ENCODE results near the gene MAP2K6.

MAP2K6 gene

GRCh38 chr17:69588316-69588715, 173.8 kb downstream of the MAP2K6 start:
- no peak for DNase-seq

- no peak for DNase-seq
Measured at GRCh38 chr17:69588827-69589239, 174.3 kb downstream of the MAP2K6 start.

DNA sequence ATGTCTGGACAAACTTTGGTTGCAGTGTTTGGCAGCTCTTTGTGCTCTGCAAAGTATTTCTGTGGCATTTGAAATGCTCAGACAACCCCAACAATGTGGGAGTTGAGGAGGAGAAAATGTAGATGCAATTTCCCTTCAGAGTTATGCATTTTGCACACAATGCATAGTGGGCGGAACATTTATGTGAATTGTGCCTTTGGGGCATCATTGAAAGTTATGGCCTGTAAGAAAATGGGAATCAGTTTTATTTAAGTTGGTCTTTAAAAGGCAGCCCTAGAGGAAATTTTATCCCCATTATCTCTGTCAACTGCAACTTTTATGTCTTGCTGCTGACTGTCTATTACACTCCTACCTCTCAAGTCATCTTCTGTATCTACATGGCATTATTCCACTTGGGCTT, 176.2 kb downstream of the MAP2K6 start:
- no peak for DNase-seq

DNA sequence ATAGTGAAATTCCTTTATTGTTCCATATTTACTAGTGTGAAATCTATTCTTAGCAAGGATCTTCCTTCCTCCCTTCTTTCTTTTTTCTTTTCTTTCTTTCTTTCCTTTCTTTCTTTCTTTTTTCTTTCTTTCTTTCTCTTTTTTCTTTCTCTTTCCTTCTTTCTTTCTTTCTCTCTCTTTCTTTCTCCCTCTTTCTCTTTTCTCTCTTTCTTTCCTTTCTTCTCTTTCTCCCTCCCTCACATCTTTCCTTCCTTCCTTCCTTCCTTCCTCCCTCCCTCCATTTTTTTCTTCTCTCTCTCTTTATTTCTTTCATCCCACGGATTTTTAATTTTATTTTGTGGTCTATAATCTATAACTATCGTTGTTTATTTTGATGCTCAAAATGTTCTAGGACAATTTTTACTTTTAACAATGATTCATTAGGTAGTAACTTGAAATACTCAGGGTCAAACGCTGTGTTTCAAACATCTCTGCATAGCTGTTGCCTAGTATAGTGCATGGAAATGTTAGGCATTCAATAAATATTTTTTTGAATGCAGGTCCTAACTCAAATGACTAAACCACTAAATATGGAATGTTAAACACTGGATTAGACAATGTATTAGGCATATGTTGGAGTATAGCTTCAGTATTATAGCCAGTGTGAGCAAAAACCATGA, 178.3 kb downstream of the MAP2K6 start:
- no peak for DNase-seq

DNA sequence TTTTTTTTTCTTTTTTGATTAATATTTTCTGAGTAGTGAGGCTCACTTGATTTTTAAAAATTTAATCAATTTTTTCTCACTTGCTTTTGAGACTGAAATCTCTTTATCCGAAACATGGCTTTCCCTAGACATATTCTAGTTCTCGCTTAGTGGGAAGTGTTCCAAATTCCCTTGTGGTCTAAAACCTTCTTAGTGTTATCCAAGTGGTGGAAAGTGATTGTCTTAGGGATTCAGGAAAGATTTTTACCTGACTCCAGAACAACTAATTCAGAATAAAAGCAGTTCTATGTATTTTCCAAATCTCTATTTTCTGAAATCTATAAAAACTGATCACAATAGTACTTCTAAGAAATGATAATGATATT, 178.8 kb downstream of the MAP2K6 start:
- DNase-seq, result no peak

DNA sequence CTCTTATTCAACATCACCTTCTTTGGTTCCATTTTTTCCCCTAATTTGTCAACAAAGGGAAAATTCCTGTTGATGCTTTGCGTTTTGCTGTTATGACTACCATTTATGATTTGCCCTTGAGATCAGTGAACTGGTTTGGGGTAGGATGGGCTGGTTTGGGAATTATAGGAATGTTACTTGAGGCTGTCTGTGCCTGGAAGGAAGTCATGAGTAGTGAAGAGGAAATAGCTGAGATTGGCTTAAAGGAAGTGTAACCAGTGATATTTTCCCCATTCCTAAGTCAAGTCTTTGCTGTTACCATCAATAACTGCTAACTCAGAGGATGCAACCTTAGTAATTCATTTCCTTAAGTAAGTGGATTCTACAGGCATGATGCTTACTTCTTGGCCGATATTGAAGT, 179.2 kb downstream of the MAP2K6 start:
- no peak for DNase-seq

- no peak for DNase-seq
Measured at GRCh38 chr17:69594641-69595040, 180.1 kb downstream of the MAP2K6 start.

GRCh38 chr17:69596141-69596540, 181.6 kb downstream of the MAP2K6 start:
- DNase-seq, result no peak

GRCh38 chr17:69597898-69598692, 183.6 kb downstream of the MAP2K6 start:
- DNase-seq, result no peak

GRCh38 chr17:69602972-69603371, 188.5 kb downstream of the MAP2K6 start:
- no peak for DNase-seq
